ENCODE results near the gene TRAFD1.

TRAFD1 gene

DNA sequence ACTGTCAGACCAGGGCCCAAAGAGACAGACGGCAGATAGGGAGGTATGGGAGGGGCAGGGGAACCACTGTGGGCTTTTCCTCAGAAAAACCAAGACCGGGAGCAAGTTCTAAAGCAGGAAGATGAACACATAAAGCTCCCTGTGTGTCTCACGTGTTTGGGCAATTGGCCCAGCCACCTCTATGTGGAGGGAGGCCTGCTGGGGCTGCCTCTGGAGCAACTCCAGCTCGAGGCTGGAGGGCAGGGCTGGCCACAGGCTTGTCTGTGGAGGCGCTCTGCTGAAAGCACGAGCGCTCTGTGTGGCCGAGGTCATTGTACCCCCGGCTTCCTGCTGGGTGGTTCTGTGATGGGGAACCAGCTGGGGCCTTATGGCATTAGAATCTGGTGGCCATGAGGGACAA is 36.4 kb downstream of the TRAFD1 start:
- no peak for DNase-seq

DNA sequence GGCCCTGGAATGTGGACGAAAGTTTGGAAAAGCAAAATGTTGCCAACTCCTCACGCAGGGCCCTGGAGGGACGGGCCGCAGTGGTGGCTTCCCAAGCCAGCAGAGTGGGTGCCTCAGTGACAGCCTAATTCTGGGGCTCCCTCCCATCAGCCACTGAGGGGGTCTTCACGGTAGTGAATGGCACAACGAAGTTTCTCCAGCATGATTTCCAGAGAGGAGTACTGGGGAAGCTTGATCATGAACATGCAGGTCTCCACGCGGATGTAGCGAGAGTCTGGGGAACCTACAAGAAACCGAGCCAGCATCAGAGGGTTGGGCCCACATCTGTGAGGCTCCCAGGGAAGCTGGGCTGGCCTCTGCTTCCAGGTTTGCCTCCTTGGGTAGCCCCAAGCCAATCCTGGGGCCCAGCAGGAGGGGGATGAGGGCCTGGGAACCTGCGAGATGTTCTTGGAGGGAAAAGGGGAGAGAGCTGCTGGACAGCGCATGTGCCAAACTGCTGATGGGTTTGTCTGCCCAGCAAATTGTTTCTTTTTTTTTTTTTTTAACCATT is 37.0 kb downstream of the TRAFD1 start:
- DNase-seq = no peak

DNA sequence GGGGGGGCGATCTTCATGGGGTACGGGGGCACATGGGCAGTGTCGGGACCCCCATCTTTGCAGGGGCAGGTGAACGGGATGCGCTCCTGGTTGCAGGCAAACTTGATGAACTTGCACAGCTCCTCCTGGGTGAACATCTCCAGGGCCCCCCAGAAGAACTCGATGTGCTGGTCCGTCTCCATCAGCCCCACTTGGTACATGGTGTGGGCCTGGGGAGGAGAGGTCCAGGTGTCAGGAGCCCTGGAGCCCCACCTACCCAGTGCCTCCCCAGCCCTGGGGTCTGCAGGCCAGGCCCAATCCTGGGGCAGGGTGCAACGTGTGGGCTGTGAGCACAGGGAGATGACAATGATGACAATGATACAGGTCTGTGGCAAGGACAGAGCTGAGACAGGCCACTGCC is 37.7 kb downstream of the TRAFD1 start:
- no peak for DNase-seq

DNA sequence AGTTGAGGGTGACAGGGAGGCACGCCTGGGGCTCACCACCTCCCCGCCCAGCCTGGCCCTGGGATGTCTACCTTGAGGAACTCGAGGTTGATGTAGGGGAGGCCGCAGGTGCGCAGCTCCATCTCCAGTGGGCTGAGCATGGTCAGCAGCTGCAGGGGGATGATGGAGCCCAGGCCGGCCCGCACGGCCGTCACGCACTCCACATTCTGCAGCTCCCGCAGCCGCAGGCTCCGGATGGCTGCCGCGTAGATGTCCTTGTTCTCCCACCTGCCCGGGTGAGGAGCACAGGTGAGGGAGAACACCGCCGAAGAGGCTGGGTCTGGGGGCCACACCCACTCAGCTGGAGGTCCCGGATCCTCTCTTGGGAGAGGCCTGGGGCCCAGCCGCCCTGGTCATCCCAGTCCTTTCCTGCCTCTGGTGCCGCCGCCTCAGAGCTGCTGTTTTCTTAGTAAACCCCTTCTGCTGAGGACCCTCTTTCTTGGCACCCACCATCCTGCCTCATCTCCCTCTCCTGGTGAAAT is 38.2 kb downstream of the TRAFD1 start:
- DNase-seq = no peak

DNA sequence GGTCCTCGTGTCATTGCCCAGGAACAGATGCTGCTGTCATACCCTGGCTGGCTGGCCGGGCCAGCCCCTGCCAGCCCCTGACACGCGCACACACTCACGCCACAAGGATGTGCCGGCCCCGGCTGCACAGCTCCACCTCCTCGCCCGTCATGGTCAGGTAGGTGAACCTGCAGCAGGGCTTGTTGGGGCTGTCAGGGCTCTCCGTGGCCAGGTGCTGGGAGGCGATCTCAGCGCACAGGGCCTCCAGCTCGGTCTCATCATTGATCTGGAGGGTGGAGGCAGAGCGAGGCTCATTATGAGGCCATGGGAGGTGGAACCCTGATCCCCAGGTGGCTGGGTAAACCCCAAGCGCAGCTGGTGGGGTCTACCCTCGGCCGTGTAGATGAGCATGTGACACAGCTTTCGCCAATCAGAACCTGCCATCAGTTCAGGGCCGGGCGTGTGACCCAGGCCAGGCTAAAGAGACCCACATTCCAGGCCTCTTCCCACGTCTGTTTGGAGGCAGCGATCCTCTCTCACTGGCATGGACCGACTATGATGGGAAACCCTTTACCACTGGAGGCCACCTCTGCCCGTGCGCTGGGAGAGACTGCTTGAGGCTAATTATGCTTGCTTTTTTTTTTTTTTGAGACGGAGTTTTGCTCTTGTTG is 38.8 kb downstream of the TRAFD1 start:
- DNase-seq = no peak

DNA sequence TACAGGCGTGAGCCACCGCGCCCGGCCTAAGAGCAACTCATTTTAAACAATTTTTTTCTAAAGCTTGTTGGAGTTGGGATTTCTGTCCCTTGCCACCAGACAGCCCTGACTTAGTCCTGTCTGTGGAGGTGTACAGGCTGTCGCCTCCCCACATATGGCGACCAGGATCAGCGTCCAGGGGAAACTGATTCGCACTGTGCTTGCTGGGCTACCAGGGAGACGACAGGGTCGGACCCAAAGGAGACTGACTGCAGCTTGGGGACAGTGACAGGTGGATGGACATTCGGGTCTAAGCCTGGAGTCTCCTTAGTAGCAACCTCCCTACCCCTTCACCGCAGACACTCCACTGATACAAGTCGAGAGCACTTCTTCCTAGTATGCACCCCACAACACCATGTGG is 40.3 kb downstream of the TRAFD1 start:
- DNase-seq = no peak

DNA sequence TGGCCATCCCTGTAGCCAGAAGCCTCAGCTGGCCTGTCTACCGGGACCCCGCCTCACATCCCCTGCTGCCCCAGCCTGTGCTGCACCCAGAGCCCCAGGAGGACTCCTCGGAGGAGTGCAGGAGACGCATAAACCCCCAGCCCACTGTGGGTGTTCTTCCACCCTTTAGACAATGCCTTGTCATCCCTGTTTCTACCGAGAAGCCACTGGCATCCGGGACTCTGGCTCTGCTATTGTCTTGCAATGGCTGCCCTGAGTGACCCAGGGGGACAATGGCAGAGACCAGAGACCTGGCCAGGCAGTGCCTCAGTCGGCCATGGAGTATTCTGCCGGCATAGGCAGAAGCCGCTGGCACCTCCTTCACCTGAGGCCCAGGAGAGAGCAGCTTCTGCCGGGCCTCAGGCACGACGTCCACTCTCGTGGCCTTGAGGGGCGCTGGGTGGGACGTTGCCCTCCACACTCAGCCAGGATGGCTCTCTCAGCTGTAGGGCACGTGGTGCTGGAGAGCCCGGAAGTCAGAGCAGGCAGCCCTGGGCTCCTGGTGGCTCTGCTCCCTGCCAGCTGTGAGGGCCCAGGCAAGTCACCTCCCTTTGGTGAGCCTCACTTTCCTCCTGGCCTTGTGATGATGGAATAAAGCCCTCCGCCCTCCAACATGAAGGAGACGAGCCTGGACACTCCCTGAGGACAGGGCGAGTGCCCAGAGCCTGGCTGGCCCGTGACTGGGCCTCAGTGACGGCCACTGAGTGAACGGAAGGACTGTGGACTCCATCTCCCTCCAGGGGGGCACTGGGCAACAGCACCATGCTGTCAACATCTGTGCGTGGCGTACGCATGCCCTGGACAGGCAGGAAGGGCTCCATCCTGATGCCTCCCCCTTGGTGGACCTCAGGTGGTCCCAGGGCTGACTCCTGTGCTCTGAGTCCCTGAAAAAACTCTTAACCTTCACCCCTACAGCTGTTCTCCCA is 41.0 kb downstream of the TRAFD1 start:
- DNase-seq = no peak

DNA sequence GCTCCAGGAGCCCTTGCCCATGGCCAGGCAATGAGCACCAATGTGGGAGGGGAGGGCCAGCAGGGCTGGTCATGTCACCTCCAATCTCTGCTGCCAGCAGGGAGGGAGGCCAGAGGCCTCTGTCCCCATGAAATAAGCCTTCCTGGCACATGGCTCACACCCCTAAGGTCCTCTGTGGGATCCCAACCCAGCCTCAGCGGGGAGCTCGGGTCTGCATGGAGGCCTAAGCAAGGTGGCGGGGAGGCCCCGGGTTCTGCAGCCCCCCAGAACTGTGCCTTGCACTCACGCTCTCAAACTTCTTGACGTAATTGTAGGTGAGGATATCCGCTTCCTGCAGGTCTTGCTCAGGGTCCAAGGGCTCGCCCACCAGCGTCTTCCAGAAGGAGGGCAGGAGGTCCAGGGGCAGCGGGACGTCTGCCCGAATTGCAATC is 41.7 kb downstream of the TRAFD1 start:
- DNase-seq = no peak

DNA sequence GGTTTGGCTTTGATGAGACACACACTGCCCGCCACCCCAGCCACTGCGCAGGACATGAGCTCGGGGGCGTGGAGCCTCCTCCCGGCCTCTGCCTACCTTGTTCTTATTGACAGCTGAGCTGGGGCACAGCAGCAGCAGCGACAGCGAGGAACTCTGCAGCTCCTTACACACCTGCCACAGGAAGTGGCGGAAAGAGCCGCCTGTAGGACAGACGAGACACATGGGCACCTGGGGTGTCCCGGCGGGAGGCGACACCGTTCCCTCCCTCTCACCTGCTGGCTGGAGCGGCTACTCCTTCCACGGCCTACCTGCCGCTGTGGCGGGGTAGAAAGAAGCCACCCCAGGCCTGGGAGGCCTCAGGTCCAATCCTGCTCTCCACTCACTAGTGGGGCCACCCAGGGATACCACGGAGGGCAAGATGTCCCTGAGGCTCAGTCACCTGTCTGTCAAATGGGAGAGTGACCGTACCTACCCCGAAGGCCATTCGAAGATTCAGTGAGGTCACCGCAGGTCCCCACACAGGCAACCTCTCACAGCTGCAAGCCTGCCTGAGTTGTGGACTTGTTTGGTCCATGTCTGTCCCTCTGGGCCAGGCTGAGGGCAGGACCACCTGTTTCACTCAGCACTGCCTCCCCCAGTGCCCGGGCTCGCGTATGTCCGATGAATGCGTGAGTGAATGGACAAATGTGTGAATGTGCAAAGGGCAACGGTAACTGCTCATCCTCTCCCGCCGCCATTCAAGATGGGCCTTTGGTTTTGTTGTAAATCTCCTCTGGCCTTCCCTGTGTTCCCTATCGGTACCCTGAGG is 42.6 kb downstream of the TRAFD1 start:
- no peak for DNase-seq

DNA sequence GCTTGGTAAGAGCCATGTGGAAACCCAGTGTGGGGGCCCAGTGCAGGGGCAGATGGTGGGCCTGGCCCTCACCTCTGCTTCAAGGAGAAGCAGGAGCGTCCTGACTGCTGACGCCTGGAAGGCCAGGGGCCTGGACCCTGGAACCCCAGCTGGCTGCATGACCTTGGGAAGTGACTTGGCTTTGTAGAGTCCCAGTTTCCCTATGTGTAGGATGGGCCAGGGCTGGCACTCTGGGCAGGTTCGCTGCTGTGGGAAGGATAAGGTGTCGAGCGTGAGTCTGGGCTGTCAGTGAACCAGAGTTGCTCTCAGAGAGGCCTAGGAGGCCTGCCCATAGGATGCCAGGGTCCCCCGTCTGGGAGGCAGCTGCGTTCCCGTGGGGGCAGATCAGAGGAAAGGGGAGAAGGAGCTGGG is 43.2 kb downstream of the TRAFD1 start:
- no peak for DNase-seq

DNA sequence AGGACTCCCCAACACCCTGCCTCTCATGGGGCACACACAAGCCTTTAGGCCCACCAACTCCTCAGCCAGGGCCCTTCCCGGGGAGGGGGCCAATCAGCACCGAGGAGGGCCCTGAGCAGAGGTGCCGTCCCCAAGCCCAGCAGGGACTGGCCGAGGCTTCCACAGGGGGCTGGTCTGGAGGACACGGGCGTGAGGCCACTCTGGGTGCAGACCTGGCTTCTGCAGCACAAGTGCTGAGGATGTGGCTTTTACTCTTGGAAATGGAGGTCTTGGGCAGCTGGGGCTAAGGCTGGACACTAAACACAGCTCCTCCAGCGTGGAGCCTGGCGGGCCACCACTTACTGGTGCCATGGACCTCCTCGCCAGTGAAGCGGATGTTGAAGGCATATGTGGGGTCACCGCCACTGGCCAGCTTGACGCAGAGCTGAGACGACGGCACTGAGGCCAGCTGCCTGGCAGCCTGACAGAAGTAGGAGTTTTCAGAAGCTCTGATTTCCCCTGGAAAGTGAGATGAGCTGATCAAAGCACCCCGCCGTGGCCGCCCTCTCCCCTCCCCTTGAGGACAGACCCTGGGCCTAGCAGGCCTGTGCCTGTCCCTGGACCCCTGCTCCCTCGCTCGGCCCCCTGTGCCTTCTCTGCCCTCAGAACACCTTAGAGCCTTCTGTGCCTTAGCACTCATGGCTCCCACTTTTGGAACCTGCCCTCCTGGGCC is 44.0 kb downstream of the TRAFD1 start:
- DNase-seq = no peak

DNA sequence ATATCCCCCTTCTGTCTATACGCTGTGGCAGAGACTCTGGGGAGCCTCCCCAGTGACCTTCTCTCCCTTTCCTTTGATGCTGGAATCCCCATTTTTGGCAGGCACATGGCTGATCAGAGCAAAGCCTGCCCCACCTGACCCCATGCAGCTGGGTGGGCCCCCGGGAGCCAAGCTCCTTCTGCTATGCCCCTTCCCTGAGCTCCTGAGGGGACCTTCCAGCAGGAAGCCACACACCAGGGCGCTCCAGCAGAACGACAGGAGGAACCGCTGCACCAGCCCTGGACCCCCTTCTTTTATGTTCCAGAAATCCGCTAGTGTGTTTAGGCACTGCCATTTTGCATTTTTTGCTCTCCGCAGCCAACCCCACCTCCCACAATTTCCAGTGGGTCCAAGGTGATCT is 44.6 kb downstream of the TRAFD1 start:
- no peak for DNase-seq

DNA sequence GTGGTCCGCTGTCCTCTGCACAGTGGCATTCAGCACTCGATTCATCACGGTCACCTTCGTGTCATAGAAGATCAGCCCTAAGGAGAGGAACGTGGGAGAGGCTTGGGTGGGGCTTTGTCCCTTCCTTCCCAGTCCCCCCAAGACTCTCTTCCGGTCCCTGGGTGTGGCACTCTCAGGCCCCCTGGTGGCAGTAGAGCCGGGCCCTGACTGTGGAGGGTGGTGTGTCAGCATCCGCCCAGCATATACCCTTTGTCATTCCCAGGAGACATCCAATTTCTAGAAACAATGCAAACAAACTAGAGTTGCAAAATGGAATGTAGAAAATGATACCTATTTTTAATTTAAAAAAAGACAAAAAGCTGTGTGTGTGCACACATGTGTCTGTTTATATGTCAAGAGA is 45.0 kb downstream of the TRAFD1 start:
- DNase-seq = no peak

DNA sequence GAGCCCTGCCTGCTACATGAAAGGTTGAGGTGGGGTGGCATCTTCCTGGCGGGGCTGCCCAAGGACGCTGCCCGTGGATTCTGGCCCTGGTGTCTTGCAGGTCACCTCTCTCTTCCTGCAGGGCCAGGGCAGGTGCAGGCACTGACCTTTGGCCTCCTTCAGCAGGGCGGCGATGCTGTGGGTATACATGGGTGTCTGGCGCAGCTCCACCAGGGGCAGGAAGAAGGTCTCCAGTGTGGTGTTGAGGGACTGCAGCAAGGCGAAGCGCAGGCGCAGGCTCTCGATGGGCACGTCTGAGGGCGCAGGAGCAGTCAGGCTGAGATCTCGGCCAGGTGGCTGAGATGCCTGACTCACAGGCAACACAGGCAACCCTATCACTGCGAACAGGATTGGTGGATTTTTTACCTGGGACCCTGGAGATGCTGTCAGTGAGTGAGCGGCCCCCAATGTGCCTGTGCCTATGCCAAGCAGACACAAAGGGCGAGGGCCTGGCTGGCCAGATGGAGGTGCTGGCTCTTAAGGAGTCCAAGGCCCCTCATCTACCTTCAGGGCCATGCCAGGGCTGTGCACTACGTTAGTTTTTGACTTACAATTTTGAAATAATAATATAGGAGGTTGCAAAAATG is 45.7 kb downstream of the TRAFD1 start:
- no peak for DNase-seq

DNA sequence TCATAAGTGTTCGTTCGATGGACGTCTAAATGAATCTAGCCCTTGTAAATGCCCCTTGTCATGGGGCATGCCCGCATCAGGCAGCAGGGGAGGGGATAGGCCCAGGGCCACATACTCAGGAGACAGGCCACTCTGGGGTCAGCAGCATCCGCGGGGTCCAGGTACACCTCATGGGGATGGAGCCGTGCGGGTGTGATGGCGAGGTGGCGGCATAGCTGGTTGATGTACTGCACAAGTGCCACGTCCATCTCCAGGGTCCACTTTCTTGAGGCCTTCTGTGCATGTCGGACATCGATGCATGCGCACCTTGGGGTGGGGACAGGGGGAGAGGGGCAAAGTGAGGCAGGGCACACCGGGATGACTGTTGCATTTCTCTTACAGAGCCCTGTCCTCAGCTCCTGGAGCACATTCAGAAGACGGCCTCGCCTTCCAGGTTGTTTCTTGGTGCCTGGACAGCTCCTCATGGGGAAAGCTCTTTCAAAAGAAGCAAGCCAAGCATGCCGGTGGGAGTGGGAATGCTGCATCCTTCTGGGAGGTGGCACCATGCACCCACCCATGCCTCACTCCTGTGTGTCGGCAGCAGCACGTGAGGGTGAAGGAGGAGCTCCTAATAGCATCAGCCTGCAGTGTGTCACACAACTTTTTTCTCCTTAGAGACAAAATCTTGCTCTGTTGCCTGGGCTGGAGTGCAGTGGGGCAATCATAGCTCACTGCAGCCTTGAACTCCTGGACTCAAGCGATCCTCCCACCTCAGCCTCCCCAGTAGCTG is 47.4 kb downstream of the TRAFD1 start:
- no peak for DNase-seq

DNA sequence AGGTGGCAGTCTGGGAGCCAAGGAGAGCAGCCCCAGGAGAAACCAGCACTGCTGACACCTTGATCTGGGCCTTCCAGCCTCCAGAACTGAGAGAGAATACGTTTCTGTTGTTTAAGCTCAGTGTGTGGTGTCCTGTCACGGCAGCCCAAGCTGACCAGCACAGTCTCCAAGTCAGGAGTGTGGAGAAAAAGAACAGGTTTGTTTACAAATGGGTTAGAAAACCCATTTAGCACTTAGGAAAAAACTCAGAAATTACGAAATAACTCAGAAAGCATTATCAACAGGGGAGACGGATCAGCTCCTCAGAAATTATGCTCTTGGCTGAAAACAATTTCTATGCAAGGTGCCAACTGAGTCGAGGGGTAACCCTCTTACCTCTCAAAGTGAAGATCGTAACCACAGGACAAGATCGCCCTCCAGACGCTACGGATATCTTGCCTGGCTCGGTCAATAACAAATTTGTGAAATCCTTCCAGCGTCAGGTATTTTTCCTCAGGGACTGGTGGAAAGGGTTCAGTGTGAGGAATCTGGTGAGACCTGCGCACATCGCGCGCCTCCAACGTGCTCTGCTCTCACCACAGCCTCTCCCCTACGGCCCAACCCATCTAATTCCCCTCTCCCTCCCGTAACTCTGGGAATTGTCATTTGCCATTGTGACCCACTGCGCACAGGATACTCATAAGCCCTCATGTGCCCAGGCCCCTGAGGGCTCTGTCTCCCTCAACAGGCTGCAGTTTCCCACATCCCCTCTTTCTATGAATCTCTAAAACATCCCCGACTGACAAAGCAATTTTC is 50.2 kb downstream of the TRAFD1 start:
- no peak for DNase-seq

DNA sequence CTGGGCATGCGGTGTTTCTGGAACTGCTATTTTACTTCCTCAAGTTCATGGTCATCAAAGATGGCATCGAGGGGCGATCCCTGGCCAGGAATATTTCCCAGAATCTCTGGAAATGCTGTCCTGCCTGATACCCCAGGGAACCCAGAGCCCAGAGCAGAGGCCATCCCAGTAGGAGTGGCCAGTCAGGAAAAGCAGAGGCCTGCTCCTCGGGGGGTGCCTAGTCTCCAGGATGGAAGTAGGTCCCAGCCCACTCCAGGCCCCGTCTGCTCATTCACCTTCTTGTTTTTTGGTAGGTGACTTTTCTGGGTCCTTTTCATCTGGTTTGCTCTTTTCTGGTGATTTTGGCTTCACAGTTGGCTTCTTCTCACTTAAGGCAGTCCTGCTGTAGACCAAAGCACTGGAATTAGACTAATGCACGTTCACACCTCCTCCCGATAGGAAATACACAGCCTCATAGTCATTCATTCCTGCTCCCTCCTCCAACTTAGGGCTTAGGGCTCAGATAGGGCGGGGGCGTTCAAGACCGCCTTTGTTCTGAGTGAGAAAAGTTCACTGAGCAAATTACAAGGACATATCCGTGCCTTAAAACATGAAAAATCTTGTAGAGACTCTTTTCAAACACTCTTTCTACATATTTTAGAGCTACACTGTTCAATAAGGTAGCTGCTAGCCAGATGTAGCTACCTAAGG is 51.1 kb downstream of the TRAFD1 start:
- no peak for DNase-seq

DNA sequence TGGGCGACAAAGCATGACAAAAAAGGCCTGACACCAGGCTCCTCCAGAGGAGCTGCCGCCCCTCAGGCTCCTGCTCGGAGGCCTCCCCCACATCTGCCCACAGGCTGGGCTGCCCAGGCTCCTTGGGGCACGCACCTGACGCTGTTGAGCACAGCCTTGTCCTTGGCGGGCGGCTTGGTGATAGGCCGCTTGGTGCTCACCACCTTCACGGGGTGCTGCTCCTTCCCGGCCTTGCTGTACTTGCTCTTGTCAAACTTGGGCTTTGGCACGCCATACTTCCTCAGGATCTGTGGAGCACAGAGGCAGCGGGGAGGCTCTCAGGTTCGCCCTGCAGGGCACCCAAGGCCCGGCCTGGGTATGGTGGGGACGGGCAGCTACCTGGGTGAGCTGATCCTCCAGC is 53.4 kb downstream of the TRAFD1 start:
- DNase-seq = no peak

DNA sequence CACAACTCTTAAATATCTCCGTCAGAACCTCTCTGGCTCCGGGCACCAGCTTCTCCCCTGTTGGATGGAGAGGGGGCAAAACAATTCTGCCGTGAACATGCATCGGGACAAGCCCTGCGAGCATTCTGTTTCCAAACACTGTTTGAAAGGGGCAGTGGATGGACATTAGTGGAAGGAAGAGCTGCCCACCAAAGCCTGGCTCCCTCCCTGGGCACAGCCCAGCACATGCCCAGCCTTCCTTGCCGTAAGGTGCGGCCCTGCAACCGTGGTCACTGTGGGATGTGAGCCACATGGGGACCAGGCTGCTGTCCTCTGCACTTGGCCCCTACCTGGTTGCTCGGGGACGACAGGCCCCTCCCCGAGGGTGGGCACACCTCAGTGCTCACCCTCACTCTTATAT is 54.0 kb downstream of the TRAFD1 start:
- no peak for DNase-seq
